ENCODE data around the gene CLMP. TPM values are rescaled to one million over a fixed set of nuclear protein-coding genes. Genes with fewer than 3 reads are reported as not detected.

The CLMP gene
- total RNA-seq, 2 donors from 2014 or later = 48.3 to 126 TPM

DNA sequence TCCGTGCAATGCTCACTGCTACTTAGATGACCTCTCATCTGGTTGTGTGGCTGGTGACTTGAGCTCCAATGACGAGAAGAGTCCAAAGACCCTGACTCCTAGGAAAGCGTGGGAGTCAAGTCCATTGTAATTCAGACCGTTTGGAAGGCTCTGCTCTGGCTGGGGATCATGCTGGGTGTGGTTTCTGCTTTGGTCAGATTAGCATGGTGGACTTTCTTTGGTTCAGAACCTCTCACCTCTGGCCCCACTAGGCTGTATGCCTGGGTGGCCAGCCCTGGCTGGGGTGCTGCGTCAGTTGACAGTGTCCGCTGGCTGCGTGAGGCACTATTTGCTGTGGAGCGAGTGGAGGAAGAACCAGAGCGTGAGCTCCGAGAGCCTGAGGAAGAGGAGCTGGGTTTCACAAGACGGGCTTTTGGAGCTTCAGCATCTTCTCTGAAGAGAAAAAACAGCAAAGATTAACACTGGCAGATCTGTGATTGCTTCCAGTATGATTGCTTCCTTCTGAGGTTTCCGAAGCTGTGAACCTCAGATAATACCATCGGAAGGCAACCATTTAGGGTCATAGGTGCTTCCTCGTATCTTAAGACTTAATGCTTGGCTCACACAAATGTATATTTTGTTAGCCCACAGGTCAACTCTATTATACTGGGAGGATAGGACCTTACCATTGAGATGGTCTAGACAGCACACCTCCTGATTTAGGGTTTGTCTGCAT lies 121.5 kb downstream of the CLMP start:
- Histone ChIP-seq H3K9me3 (no peaks in the 10 kb centered on the region), H3K27ac (no peak overlapping the region), H3K36me3 (peaks cover 13% of the 10 kb centered on the region), H3K4me3 (no peak overlapping the region), H3K4me1 (ENCODE audit: control insufficient read depth in 1 of 2, low read depth in 2 of 2) (peaks cover 0 to 17% of the 10 kb centered on the region in 2 donors), H3K27me3 (replicated peaks; ENCODE audit: insufficient read depth) (no peaks in the 10 kb centered on the region)
- TF ChIP-seq, protein P1, sequence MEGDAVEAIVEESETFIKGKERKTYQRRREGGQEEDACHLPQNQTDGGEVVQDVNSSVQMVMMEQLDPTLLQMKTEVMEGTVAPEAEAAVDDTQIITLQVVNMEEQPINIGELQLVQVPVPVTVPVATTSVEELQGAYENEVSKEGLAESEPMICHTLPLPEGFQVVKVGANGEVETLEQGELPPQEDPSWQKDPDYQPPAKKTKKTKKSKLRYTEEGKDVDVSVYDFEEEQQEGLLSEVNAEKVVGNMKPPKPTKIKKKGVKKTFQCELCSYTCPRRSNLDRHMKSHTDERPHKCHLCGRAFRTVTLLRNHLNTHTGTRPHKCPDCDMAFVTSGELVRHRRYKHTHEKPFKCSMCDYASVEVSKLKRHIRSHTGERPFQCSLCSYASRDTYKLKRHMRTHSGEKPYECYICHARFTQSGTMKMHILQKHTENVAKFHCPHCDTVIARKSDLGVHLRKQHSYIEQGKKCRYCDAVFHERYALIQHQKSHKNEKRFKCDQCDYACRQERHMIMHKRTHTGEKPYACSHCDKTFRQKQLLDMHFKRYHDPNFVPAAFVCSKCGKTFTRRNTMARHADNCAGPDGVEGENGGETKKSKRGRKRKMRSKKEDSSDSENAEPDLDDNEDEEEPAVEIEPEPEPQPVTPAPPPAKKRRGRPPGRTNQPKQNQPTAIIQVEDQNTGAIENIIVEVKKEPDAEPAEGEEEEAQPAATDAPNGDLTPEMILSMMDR (IDR thresholded peaks at IDR 0.05) = no peak
- DNase-seq (ENCODE audit: low spot score) (no peak), ATAC-seq (ENCODE audit: insufficient number of reproducible peaks, low FRiP score, low read depth) (no peak)

DNA sequence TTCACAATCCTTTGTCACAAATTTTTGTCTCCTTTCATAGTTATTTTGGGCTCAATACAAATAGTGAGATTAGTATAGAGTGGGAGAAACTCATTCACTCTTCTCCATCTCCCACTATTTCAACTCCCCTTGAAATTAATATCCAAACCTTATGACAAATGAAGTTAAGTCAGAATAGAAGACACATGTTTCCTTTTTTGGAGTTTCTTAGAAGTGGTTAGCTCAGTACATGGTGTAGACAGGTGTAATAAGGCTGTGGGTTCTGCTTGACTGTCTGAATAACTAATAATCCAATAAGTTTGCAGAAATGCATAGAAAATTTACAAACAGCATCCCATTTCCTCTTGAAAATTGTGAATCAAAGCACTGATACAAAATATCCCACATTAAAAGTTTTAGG lies 122.3 kb downstream of the CLMP start:
- no peak overlapping the region for H3K27ac ChIP-seq
- no peaks in the 10 kb centered on the region for H3K9me3 ChIP-seq
- ATAC-seq (ENCODE audit: insufficient number of reproducible peaks, low FRiP score, low read depth) (no peak), DNase-seq (ENCODE audit: low spot score) (no peak)
- H3K4me3 ChIP-seq = no peak overlapping the region
- H3K4me1 ChIP-seq (ENCODE audit: control insufficient read depth in 1 of 2, low read depth in 2 of 2) = peaks cover 0 to 20% of the 10 kb centered on the region in 2 donors
- peaks cover 13% of the 10 kb centered on the region for H3K36me3 ChIP-seq
- H3K27me3 ChIP-seq (replicated peaks; ENCODE audit: insufficient read depth) = no peaks in the 10 kb centered on the region
- TF ChIP-seq, protein P1 (IDR thresholded peaks at IDR 0.05) = no peak

DNA sequence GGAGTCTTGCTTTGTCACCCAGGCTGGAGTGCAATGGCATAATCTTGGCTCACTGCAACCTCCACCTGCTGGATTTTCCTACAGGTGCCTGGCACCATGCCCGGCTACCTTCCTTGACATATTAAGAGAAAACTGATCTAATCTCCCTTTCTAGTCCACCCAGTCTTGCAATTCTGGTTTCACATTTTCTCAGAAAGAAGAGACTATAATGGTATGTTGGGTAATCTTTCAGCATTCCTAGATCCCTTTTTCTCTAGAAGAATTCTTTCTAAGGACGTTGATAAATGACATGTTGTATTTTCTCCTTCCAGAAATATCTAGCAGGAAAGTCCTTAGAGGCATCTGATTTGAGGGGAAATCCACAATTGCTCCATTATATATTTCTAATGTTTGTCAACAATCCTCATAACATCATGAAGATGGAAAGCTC lies 122.7 kb downstream of the CLMP start:
- ATAC-seq (ENCODE audit: insufficient number of reproducible peaks, low FRiP score, low read depth) (no peak), DNase-seq (ENCODE audit: low spot score) (no peak)
- peaks cover 13% of the 10 kb centered on the region for H3K36me3 ChIP-seq

DNA sequence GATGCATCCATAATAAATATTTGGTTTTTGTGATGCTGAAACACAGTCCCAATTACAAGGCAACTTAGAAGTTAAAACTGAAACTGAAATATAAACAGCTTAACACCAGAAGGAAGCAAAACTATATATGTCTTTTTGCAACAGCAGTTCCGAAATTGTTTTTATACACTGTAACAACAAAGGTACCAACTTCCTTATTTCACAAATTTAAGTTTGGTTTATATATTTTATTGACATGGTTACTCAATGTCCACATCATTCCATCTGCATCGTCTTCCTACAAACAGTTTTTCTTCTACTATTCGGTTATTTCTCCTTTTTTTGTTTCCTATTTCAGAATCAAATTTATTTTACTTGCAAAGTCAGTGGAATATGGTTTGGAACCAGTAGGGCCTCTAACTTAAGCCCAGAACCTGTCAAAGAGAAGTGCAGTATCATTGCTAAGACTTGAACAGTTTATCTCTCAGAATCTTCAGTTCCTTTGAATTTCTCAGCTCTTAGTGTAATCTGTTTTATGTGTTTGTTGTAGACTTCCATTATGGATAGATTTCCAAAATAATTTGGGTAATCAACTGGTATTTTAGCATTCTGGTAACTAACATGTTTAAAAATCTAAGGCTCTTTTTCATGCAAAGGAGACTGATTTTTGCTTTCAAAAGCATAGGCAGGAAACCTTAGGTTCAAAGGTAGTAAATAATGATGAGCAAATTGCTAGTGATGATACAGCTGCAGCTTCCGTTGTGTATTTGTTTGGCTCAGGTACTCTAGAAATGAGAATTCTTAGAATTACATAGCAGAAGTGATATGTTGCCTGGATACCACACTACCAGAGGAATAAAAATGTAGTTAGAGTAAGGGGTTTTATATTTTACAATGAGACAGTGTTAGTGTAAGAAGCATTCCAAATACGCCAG lies 124.9 kb downstream of the CLMP start:
- Histone ChIP-seq H3K9me3 (no peaks in the 10 kb centered on the region), H3K36me3 (peaks cover 13% of the 10 kb centered on the region), H3K27me3 (replicated peaks; ENCODE audit: insufficient read depth) (no peaks in the 10 kb centered on the region), H3K4me1 (ENCODE audit: control insufficient read depth in 1 of 2, low read depth in 2 of 2) (peaks cover 0 to 30% of the 10 kb centered on the region in 2 donors), H3K4me3 (peak overlapping the region; percentile 40), H3K27ac (peak overlapping the region in 1 of 2 donors; percentile 46)
- no peak for ATAC-seq (ENCODE audit: insufficient number of reproducible peaks, low FRiP score, low read depth)
- TF ChIP-seq, protein P1 (IDR thresholded peaks at IDR 0.05) = no peak
- no peak for DNase-seq (ENCODE audit: low spot score)

More for the DNA sequence above, 122.7 kb downstream of the CLMP start:
- Histone ChIP-seq H3K4me1 (ENCODE audit: control insufficient read depth in 1 of 2, low read depth in 2 of 2) (peaks cover 0 to 20% of the 10 kb centered on the region in 2 donors), H3K9me3 (no peaks in the 10 kb centered on the region), H3K27ac (no peak overlapping the region), H3K27me3 (replicated peaks; ENCODE audit: insufficient read depth) (no peaks in the 10 kb centered on the region), H3K4me3 (no peak overlapping the region)
- TF ChIP-seq, protein P1 (IDR thresholded peaks at IDR 0.05) = no peak

DNA sequence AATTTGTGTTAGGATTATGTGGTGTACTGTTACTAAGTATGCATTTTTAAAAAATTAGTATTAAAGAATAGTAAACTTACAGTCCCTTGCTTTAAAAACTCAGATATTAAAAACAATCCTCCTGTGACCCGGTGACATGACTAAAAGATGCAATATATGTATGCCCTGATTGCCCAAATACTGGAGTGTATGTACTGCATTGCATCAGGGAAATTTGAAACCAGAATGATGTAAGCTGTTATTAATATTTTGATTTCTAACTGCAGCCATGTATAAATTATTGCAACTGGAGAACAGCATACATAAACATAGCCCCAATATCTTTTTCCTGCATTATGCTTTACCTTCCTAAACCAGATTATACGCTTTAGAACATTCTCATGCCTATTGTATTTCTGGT lies 129.4 kb downstream of the CLMP start:
- Histone ChIP-seq H3K27me3 (replicated peaks; ENCODE audit: insufficient read depth) (no peaks in the 10 kb centered on the region), H3K9me3 (no peaks in the 10 kb centered on the region), H3K36me3 (no peaks in the 10 kb centered on the region), H3K4me1 (ENCODE audit: control insufficient read depth in 1 of 2, low read depth in 2 of 2) (peaks cover 8 to 52% of the 10 kb centered on the region in 2 donors), H3K4me3 (no peak overlapping the region), H3K27ac (no peak overlapping the region)
- DNase-seq (ENCODE audit: low spot score) (no peak), ATAC-seq (ENCODE audit: insufficient number of reproducible peaks, low FRiP score, low read depth) (no peak)
- TF ChIP-seq, protein P1 (IDR thresholded peaks at IDR 0.05) = no peak

Data from thoracic aorta (tissue), 2 donors.